ENCODE results near the gene PPCDC. TPM values are rescaled to one million over a fixed set of nuclear protein-coding genes. Genes with fewer than 3 reads are reported as not detected.

Gene PPCDC
- polyA plus RNA-seq, 1 donor (not counting 4 experiments of a cell fraction or from before 2014, with no cell fraction given): 11.9 TPM

DNA sequence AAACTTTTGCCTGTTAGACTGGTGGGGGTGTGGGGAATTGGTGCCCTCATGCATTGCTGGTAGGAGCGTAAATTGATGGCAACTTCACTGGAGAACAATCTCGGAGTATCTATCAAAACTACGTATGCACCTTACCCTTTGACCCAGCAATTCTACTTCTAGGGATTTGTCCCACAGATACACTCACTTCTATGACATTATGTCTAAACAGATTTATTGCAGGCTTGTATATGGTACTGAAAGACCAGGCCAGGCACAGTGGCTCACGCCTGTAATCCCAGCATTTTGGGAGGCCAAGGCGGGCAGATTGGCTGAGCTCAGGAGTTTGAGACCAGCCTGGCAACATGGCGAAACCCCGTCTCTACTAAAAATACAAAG lies 30.3 kb downstream of the PPCDC start:
- TF ChIP-seq, protein P1, sequence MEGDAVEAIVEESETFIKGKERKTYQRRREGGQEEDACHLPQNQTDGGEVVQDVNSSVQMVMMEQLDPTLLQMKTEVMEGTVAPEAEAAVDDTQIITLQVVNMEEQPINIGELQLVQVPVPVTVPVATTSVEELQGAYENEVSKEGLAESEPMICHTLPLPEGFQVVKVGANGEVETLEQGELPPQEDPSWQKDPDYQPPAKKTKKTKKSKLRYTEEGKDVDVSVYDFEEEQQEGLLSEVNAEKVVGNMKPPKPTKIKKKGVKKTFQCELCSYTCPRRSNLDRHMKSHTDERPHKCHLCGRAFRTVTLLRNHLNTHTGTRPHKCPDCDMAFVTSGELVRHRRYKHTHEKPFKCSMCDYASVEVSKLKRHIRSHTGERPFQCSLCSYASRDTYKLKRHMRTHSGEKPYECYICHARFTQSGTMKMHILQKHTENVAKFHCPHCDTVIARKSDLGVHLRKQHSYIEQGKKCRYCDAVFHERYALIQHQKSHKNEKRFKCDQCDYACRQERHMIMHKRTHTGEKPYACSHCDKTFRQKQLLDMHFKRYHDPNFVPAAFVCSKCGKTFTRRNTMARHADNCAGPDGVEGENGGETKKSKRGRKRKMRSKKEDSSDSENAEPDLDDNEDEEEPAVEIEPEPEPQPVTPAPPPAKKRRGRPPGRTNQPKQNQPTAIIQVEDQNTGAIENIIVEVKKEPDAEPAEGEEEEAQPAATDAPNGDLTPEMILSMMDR (optimal IDR thresholded peaks at IDR 0.05 in 1 of 3, IDR thresholded peaks at IDR 0.05 in 1 of 3, conservative IDR thresholded peaks at IDR 0.05 in 1 of 3; ENCODE audit: extremely low read depth in 1 of 3, insufficient read depth in 2 of 3, low read length in 3 of 3): no peak
- TF ChIP-seq EZH2 (IDR thresholded peaks at IDR 0.05; ENCODE audit: low read length): no peak
- dilution Hi-C loops (cut with MboI; ENCODE audit: extremely low pct_ligation_motif_present, low sequenced_read_pairs): no loop called here
- H3K27ac ChIP-seq (ENCODE audit: control insufficient read depth, insufficient read depth, low read length): no peak overlapping the region
- H2AFZ ChIP-seq (ENCODE audit: control insufficient read depth, low read length): no peak overlapping the region
- no peaks in the 10 kb centered on the region for H3K9me3 ChIP-seq (ENCODE audit: control insufficient read depth, low read depth, low read length)
- H3K4me2 ChIP-seq (ENCODE audit: control insufficient read depth, extremely low read depth, insufficient read depth, low read depth, low read length): no peak overlapping the region
- no peaks in the 10 kb centered on the region for H3K79me2 ChIP-seq (ENCODE audit: control insufficient read depth, insufficient read depth, low read length)
- peaks cover 10% of the 10 kb centered on the region for H3K4me1 ChIP-seq (ENCODE audit: control insufficient read depth, extremely low read depth, insufficient read depth, low read length)
- DNase-seq (ENCODE audit: low read depth, low spot score) (no peak), FAIRE-seq (no peak)
- H3K4me3 ChIP-seq (ENCODE audit: control insufficient read depth in 2 of 3, extremely low read depth in 1 of 3, insufficient read depth in 2 of 3, low read depth in 1 of 3, low read length in 3 of 3): no peak overlapping the region
- peaks cover 5 to 6% of the 10 kb centered on the region in 2 experiments for H3K36me3 ChIP-seq (ENCODE audit: control insufficient read depth in 2 of 2, extremely low read depth in 1 of 2, insufficient read depth in 2 of 2, low read length in 2 of 2)
- no peak overlapping the region for H3K9ac ChIP-seq (ENCODE audit: control insufficient read depth, extremely low read depth, insufficient read depth, low read length)
- no peaks in the 10 kb centered on the region for H4K20me1 ChIP-seq (ENCODE audit: control insufficient read depth, extremely low read depth, insufficient read depth, low read length)
- no peaks in the 10 kb centered on the region for H3K27me3 ChIP-seq (ENCODE audit: control insufficient read depth, extremely low read depth, insufficient read depth, low read length)
- H3K9me1 ChIP-seq (ENCODE audit: control insufficient read depth, extremely low read depth, insufficient read depth, low read length): no peaks in the 10 kb centered on the region

DNA sequence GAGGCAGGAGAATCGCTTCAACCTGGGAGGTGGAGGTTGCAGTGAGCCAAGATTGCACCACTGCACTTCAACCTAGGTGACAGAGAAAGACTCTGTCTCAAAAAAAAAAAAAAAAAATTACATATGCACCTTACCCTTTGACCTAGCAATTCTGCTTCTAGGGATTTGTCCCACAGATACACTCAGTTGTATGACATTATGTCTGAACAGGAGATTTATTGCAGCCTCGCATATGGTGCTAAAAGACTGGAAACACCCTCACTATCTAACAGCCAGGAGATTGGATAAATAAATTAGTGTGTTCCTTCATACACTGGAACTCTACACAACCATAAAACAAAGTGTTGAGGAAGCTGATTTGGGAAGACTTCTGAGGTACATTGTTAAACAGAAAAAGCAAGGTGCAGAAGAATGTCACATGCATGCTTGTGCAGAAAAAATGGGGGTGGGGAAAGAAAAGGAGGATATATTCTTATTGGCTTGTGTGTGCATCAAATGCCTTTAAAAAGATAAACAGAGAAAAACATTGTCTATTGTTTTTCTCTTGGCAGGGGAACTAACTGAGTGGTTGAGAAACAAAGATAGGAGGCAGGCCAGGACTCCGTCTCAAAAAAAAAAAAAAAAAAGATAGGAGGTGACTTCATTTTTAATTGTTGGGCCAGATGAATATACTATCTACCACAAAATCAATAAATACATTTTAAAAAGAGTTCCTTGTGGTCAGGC lies 30.9 kb downstream of the PPCDC start:
- Histone ChIP-seq H2AFZ (ENCODE audit: control insufficient read depth, low read length) (no peak overlapping the region), H3K4me2 (ENCODE audit: control insufficient read depth, extremely low read depth, insufficient read depth, low read depth, low read length) (no peak overlapping the region), H3K9me3 (ENCODE audit: control insufficient read depth, low read depth, low read length) (no peaks in the 10 kb centered on the region), H3K27me3 (ENCODE audit: control insufficient read depth, extremely low read depth, insufficient read depth, low read length) (no peaks in the 10 kb centered on the region), H3K4me3 (ENCODE audit: control insufficient read depth in 2 of 3, extremely low read depth in 1 of 3, insufficient read depth in 2 of 3, low read depth in 1 of 3, low read length in 3 of 3) (no peak overlapping the region), H3K9ac (ENCODE audit: control insufficient read depth, extremely low read depth, insufficient read depth, low read length) (no peak overlapping the region), H3K9me1 (ENCODE audit: control insufficient read depth, extremely low read depth, insufficient read depth, low read length) (no peaks in the 10 kb centered on the region), H4K20me1 (ENCODE audit: control insufficient read depth, extremely low read depth, insufficient read depth, low read length) (no peaks in the 10 kb centered on the region), H3K27ac (ENCODE audit: control insufficient read depth, insufficient read depth, low read length) (no peak overlapping the region), H3K36me3 (ENCODE audit: control insufficient read depth in 2 of 2, extremely low read depth in 1 of 2, insufficient read depth in 2 of 2, low read length in 2 of 2) (peaks cover 0 to 5% of the 10 kb centered on the region in 2 experiments), H3K4me1 (ENCODE audit: control insufficient read depth, extremely low read depth, insufficient read depth, low read length) (peaks cover 10% of the 10 kb centered on the region), H3K79me2 (ENCODE audit: control insufficient read depth, insufficient read depth, low read length) (no peaks in the 10 kb centered on the region)
- no peak for DNase-seq (ENCODE audit: low read depth, low spot score)
- FAIRE-seq: no peak
- no peak for TF ChIP-seq EZH2 (IDR thresholded peaks at IDR 0.05; ENCODE audit: low read length)
- TF ChIP-seq, protein P1 (optimal IDR thresholded peaks at IDR 0.05 in 1 of 3, IDR thresholded peaks at IDR 0.05 in 1 of 3, conservative IDR thresholded peaks at IDR 0.05 in 1 of 3; ENCODE audit: extremely low read depth in 1 of 3, insufficient read depth in 2 of 3, low read length in 3 of 3): no peak
- dilution Hi-C loops (cut with MboI; ENCODE audit: extremely low pct_ligation_motif_present, low sequenced_read_pairs): no loop called here

Measured in keratinocyte (primary cell).